ENCODE data around the gene GDF2.

Gene GDF2

DNA sequence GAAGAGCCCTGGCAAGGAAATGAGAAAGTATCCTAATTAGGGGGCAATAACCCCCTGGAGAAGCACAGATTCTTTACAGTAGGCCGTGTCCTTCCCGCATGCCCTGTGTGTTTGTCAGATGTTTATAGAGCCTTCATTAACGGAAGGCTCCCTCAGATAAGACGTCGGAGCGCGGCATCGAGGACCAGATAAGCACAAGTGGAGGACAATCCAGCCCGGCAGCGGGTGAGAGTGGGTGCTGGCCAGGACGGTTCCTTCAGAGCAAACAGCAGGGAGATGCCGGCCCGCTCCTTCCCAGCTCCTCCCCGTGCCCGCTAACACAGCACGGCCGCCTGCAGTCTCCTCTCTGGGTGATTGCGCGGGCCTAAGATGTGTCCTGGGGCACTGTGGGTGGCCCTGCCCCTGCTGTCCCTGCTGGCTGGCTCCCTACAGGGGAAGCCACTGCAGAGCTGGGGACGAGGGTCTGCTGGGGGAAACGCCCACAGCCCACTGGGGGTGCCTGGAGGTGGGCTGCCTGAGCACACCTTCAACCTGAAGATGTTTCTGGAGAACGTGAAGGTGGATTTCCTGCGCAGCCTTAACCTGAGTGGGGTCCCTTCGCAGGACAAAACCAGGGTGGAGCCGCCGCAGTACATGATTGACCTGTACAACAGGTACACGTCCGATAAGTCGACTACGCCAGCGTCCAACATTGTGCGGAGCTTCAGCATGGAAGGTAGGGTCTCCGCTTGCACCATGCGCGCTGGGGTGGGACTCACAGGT, at the start of gene GDF2:
TSS of gene GDF2 (plus strand) at position 155 of the 762 bp plus-strand sequence. CDS start at position 370, 215 bp downstream.
- DNase-seq (ENCODE audit: low read depth) = no peak

DNA sequence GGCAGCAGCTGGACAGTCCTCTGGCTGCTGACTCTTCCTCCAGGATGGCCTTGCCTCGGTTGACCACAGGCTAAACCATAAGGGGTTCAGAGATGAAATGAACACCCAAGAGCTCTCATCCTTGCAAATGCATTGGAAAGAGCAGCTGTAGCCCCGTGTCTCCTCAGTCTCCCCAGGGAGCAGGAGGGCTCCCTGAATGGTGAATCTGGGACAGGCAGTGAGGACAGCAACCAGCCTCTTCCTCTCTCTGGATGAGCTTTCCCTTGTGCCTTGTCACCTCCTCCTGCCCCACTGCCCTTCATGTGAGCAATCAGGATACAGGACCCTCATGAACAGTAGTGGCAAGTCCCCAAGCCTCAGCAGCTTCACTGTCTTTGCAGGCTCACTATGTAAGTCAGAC, 46.2 kb upstream of the GDF2 start:
- no peak for DNase-seq (ENCODE audit: low read depth)

GRCh38 chr10:47276576-47277351, 45.5 kb upstream of the GDF2 start:
- DNase-seq (ENCODE audit: low read depth) = no peak

- DNase-seq (ENCODE audit: low read depth) = peak; percentile 26
Observed at GRCh38 chr10:47277352-47278151, 44.7 kb upstream of the GDF2 start.

DNA sequence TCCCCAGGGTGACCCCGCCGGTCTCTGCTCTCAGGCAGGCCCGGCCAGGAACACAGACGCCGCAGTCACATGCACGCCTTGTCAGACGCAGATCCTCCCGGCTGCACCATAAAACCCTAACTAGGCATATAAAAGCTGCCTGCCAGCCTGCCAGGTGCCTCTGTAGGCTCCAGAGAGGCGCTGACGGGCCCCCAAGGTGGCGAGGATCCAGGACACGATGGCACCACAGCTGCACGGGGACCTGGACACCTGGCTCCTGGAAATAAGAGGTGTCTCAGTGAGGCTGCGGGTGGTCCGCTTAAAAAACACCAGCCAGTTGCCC, 44.1 kb upstream of the GDF2 start:
- no peak for DNase-seq (ENCODE audit: low read depth)

DNA sequence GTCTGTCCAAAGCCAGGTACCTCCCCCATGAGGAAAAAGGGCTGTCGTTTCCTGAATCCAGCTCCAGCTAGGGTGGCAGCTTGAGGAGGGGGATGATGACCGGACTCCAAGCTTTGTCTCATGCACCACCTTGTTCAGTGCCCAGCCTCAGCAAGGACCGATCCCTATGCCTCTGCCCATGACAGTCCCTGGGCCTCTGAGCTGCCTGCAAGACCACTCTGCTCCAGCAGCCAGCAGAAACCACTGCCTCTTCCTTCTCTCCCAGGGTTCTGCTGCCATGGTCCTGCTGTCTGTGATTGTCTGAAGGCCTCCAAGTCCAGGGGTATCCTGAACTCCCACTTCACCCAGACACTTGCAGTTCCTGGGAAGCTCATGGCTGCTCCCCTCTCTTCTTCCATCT, 43.5 kb upstream of the GDF2 start:
- DNase-seq (ENCODE audit: low read depth) = no peak

DNA sequence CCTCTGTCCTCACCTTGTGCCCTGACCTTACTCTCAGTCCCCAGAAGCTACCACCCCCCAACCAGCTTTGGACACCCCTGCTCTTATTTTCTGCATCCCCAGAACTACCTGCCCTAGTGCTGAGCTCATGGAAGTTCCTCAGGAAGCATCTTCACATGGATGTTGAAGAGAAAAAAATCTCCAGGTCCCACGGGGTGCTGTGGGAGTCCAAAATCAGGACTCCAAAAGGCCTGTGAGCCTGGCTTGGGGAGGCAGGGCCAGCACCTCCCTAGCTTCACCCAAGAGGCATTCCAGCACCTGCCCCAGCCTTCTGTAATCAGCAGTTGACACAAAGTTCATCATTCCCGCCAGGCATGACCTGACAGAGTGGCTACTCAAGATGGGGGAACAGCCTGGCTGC, 43.0 kb upstream of the GDF2 start:
- DNase-seq (ENCODE audit: low read depth) = no peak

DNA sequence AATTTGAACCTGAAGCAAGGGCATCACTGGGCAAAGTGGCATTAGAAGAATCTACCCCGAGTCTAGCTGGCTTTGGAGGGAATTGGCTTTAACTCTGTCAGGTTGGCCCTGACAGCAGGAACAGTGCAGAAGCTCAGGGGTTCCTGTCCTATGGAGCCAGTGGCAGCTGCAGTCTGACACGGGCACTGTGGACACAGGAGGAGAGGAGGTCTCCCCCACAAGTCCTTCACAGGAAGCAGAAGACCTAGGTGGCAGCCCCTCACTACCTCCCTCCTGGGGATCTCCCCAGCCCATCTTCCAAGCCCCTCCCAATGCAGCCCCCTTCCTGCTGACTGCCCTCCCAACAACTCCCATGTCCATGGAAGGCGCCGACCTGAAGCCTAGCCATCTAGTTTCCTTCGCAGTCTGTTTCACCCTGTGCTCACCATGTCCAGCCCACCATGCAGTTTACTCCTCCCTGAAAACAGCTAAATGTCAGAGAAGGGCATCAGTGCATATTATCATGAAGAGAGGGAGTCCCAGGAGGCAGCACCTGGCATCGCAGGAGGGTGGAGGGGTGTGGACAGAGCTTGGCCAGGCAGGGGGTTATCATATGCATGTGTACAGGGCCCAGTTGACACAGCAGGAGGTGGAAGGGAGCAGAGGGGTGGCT, 40.1 kb upstream of the GDF2 start:
- DNase-seq (ENCODE audit: low read depth) = no peak

DNA sequence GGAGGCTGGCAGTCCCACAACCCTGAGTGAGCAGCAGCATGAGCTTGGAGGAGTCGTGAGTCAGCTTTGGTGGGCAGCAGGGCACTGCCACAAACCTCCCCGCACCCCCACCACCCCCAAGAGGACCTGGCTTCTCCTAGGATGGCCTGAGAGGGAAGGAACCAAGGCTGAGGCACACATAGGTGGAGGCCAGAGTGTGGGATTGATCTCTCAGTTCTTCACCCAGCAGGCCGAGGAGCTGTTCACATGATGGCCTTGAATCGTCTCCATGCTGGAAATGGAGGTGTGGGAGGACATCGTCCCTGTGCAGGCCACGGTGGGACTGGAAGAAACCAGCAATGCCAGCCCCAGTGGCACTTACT, 39.6 kb upstream of the GDF2 start:
- DNase-seq (ENCODE audit: low read depth) = no peak

DNA sequence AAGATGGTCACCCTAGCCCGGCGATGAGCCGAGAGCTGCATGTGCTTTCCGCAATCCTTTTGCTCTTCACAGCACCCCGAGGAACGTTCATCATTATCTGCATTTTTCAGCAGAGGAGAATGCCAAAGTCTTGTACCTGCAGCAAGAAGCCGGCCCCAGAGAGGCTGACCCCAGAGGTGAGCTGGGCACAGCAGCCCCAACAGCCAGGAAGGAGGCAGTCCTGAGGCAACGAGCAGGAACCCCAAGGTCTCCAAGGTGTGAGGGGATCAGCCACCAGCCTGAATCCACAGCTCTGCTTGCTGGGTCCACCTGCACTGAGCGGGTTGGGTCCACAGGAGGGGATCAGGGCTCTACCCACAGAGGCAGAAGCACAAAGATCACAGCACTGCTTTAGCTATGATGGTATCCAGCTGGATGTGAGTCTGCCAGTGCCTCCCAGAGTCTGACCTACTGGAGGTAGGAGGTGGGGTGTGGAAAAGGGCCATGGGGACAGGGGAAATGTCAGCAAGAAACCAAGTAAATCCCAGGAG, 39.1 kb upstream of the GDF2 start:
- DNase-seq (ENCODE audit: low read depth) = no peak

GRCh38 chr10:47283848-47284247, 38.4 kb upstream of the GDF2 start:
- no peak for DNase-seq (ENCODE audit: low read depth)

DNA sequence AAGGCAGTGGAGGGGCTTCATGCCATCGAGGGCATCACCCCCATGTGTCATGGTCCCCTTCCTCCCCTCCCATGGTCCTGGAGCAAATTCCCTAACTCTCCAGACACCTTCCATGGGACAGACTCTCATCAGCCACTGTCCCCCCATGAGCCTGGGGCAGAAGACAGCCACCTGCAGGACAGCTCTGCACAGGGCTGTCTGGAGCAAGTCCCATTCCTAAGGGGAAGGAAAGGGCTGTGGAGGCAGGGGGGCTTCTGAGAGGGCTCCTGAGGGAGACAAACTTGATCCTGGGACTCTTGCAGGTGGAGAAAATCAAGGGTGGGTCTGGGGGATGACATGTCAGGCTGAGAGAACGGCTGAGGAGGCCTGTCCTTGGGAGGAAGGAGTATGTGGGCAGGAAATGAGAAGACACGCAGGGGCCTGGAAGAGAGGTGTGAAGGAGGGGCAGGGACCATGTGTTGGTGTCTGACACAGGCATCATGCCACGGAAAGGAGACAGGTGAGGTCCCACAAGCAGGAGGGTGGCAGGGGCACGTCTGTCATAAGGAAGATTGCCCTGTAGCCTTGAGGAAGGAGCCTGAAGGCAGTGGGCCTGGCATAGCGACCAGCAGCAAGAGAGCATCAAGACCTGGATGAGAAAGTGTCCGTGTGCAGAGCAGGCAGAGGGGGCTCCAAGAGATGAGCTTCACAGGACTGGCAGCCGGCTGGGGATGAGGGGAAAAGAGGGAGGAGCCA, 36.7 kb upstream of the GDF2 start:
- no peak for DNase-seq (ENCODE audit: low read depth)

GRCh38 chr10:47286116-47286505, 36.1 kb upstream of the GDF2 start:
- no peak for DNase-seq (ENCODE audit: low read depth)

DNA sequence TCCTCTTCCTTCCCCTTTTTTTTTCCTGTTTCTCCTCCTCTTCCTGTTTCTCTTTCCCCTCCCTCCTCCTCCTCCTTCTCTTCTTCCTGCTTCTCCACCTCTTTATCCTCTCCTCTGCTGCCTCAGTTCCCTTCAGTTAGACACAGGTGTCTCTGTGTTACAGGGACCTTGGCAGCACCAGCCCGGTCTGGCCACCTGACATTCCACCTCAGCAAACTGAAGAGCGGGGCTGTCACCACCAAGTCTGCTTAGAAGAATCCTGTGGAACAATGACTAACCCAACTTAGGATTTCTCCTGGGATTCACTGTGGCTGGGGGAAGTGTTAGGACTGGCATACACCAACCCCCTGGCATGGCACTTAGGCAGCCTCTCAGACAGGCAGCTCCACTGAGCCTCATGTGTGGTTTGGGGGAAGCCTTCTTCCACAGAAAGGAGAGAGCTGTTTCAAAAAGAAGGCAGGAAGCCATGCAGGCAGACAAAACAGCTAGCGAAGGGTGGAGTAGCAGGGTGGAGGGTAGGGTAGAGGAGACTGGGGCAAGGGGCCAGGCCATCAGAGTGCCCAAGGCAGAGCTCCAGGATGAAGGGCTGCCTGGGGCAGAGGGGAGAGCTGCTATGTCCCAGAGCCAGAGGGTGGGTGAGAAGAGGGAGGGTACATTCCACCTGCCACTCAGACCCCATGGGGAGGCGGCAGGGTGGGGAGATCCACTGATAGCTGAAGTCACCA, 35.5 kb upstream of the GDF2 start:
- no peak for DNase-seq (ENCODE audit: low read depth)

DNA sequence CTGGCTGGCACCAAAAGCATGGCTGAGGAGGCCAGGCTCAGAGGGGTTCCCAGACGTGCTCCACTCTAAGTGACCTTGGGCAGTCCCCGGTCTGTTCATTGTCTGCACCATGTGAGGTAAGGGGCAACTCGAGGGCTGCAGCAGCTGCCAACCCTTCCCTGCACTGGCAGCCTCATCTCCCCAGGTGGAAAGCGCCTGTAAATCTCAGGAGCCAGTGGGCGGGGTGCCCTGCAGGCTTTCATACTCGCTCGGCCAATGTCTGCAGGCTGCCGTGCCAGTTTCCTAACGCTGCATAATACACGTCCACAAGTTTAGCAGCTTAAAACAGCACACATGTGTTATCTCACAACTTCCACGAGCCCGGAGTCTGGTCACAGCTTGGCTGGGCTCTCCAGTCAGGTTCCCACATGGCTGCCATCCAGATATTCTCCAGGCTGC, 34.9 kb upstream of the GDF2 start:
- no peak for DNase-seq (ENCODE audit: low read depth)

DNA sequence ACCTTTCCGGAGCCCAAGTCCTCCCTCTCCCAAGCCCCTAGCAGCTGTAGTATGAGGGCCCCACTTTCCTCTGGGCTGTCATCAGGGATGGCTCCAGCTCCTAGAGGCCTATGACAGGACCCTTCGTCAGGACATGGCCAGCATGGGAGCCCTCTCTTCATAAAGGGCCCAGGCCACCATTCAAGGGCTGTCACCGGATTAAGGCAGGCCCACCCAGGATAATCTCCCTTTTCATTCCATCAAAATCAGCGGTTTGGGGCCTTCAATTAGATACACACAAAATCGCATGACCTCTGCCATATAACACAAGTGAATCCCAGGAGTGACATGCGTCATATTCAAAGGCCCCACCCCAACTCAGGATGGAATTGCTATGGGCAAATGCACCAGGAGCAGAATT, 34.4 kb upstream of the GDF2 start:
- no peak for DNase-seq (ENCODE audit: low read depth)

GRCh38 chr10:47288236-47288635, 34.0 kb upstream of the GDF2 start:
- DNase-seq (ENCODE audit: low read depth) = no peak

DNA sequence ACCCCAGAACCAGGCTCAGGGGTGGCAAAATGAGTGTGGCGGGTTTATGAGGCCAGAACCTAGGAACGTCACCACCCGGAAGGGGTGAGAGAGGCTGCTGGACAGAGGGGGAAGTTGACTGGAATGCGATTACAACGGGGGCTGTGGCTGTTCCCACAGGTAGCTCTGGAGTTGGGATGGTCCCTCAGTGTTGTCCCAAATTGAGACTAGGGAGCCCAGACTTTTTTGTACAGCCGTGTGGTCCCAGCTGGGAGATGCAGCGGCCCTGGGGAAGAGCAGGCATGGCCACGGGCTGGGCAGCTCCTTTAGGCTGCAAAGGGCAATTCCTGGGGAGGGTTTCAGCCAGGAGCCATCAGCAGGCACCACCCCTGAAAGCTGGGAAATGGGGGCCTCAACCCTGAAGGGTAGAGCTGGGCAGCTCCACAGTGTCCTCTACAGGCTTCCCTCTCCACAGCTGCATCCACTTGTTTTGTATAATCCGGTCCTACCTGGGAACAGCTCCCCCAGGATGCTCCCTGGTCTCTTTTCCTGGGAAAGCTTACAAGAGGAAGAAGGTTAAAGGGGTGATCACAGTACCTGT, 33.2 kb upstream of the GDF2 start:
- DNase-seq (ENCODE audit: low read depth) = no peak

DNA sequence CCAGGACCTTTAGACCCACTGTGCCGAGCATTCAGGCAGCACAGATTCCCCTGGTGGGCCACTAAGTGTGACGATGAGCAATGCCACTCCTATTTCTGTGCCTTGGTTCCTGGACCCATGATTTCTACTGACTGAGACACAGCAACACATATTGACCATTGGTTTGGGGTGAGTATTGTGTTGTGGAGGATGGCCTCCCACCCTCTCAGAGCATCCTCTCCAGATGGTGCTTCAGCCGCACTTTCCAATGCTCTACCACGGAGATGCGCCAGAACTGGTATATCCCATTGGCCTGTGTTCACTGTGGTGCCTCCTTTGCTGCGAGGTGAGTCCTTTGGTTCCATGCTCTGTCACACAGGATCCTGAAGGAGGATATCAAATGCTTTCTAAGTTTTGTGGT, 32.3 kb upstream of the GDF2 start:
- no peak for DNase-seq (ENCODE audit: low read depth)

GRCh38 chr10:47290338-47290737, 31.9 kb upstream of the GDF2 start:
- DNase-seq (ENCODE audit: low read depth) = no peak

Measured in activated T-cell treated with anti-CD3 and anti-CD28 coated beads for 48 hours (primary cell).